HG02943 (cell line): ENCODE data around the gene TCAP.

ENCODE experiments used
- ATAC-seq: cut with Tn5 transposase; IDR thresholded peaks from one replicate; pipeline ENCODE4 v1.9.1; 2021; ENCODE audit warnings: mild to moderate bottlenecking, low read depth, moderate library complexity; ENCODE audit not compliant: unreplicated experiment

The TCAP gene

GRCh38 chr17:39647256-39647655 is 17.9 kb upstream of the TCAP start:
- no peak for ATAC-seq

GRCh38 chr17:39648616-39649366 is 16.4 kb upstream of the TCAP start:
- ATAC-seq = no peak

- ATAC-seq = no peak
Measured at GRCh38 chr17:39650121-39650579, 15.0 kb upstream of the TCAP start.

- ATAC-seq = no peak
Measured at GRCh38 chr17:39651923-39652586, 13.1 kb upstream of the TCAP start.

- no peak for ATAC-seq
Measured at GRCh38 chr17:39652587-39653315, 12.4 kb upstream of the TCAP start.

GRCh38 chr17:39653316-39653661 is 11.9 kb upstream of the TCAP start:
- no peak for ATAC-seq

GRCh38 chr17:39653662-39654331 is 11.4 kb upstream of the TCAP start:
- no peak for ATAC-seq

- no peak for ATAC-seq
Measured at GRCh38 chr17:39655105-39655504, 10.0 kb upstream of the TCAP start.

GRCh38 chr17:39658346-39658745 is 6.8 kb upstream of the TCAP start:
- no peak for ATAC-seq

- ATAC-seq = no peak
Measured at GRCh38 chr17:39658760-39659159, 6.4 kb upstream of the TCAP start.

GRCh38 chr17:39659279-39660010 is 5.7 kb upstream of the TCAP start:
- ATAC-seq = no peak

- no peak for ATAC-seq
Measured at GRCh38 chr17:39660011-39660360, 5.2 kb upstream of the TCAP start.

- ATAC-seq = no peak
Measured at GRCh38 chr17:39660397-39661385, 4.5 kb upstream of the TCAP start.

- no peak for ATAC-seq
Measured at GRCh38 chr17:39661744-39662541, 3.2 kb upstream of the TCAP start.

GRCh38 chr17:39662551-39663339 is 2.4 kb upstream of the TCAP start:
- no peak for ATAC-seq

GRCh38 chr17:39663340-39663687 is 1.8 kb upstream of the TCAP start:
- no peak for ATAC-seq

GRCh38 chr17:39663688-39664580 is 1.2 kb upstream of the TCAP start:
- ATAC-seq = no peak
